CD4-positive, alpha-beta T cell treated with Interleukin-6 at 100 ng/mL for 8 hours (primary cell): Measurements from ENCODE around the gene TMEM247.

ENCODE experiments used
- DNase-seq: peaks from one replicate; pipeline ENCODE4 v3.0.0-alpha.2; 2020; ENCODE audit warnings: mixed read lengths, low spot score

Gene TMEM247

DNA sequence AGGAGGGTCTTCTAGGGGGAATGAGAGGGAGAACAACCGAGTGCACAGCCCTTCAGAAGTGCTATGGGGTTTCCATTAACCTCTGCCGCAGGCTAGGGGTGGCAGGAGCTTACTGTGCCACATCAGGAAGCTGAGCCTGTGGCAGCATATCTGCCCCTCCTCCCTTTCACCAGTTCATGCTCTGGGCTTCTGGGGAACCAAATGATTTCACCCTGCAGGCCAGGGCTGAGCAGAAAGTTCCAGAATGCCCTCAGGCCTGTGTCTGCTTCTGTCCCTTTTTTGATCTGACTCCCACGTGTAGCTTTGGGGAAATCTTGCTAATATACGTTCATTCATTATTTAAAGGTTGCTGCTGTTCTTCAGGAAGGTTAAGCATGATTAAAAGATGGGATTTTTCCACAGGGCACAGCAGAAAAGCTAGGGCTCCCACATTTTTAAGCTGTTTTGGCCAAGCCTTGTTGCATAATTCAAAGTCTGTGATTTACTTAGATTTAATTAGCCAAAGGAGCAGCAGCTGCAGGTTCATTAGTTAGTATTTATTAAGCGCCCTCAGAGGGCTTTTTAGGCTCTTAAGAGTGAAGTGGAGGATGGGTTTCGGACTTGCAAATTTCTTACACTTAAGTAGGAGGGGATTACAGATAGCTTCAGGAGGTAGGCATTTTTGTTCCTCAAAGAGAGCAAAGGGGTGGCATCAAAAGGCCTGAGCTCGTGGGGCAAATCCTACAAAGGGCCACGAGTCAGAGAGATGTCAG lies 10.2 kb downstream of the TMEM247 start:
- DNase-seq, result no peak

DNA sequence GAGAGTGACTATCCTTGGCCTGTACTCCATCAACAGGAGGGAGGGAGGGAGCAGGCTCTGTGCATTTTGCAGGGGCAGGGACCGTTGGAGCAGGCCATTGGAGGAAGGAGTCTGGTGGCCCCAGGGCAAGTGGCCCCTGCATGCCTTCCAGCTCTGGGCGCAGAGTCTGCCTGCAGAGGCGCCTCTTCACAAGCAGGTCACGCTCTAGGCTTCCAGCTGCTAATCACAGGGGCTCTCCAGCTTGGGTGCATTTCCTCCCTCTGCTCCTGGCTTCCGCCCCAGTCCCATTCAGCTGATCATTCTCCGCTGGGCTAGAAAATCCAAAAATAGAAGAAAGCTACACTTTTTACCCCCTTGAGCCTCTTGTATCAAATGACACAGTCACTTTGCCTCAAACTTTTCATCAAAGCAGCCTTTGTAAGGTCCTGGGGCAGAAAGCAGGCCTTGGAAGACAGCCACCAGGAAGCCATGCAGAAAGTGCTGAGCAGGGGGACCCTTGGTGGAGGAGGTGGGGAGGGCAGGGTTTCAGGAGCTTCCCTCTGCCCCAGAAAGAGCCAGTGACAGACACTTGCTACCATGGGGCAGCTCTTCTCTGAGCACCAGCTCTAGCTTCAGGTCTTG lies 11.3 kb downstream of the TMEM247 start:
- DNase-seq, result no peak

DNA sequence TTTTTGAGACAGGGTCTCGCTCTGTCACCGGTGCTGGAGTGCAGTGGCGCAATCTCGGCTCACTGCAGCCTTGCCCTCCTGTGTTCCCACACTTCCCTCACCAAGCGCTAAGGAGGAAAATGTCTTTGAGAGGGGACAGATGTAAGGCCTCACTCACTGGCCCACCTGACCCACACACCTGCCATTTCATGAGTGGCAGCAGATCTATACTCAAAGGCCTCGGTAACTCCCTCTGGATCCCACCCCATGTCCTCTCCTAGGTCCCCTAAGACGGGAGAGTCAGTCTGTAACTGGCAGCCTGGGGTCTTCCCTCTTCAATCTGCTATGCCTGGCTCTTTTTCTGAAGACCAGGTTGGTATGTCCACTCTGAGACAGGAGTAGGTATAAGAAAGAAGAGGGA lies 12.9 kb downstream of the TMEM247 start:
- no peak for DNase-seq

DNA sequence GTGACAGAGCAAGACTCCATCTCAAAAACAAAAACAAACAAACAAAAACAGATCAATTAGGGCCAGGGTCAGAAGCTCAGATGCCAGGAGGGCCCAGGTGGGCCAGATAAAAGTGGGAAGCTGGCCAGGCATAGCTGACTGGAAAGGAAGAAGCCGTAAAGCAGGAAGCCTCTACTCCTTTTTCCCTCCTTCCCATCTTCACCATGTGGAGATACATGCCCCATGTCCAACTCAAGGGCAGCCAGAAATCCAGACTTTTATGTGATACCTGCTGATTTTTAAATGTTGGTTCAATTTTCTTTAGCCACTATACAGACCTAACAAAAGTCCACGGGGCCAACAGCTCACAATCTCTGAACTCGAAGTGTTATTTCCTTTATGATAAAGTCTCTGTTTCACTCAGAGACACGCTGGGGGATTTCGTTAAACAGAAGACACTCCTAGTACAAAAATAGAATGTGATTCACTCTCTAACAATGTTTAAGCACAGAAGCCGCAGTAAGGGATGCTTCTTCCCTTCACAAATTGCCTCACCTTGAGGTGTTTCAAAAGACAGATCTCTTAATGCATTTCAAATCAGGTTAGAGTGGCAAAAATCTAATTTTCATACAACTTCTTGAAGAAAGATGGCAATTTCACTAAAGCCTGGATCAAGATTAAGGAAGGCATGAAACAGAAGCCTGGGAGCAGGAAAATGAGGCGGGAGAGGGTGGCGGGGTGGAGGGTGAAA lies 14.0 kb downstream of the TMEM247 start:
- DNase-seq, result no peak

DNA sequence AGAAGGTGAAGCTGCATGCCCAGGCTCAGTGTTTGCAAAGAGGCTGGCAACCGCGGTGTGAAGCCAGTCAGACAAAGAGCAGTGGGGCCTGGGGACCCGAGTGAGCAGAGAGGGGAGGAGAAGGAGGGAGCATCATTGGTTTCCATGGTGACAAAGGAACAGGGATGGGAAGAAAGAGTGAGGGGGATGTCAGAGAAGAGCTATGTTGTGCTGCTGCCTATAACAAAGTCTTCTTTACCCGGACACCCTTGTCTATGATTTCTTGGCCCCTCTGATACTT lies 14.5 kb downstream of the TMEM247 start:
- no peak for DNase-seq

DNA sequence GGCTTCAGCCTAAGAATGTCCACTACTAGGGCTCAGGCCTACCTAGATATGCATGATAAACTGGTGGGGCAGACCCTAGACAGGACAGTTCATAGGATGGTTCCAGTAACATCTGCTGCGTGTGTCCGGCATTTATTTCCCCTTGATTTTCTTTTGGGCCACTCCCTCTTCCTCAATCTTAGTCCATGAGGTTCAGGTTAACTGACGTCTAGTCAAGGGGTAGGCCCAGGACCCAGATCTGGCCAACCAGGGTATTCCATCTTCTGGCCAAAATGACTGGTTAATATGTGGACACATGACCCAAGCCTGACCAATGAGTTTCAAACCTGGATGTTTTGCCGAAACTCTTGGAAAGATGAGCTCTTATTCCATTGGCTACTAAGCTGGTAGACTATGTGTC lies 15.2 kb downstream of the TMEM247 start:
- DNase-seq, result no peak

DNA sequence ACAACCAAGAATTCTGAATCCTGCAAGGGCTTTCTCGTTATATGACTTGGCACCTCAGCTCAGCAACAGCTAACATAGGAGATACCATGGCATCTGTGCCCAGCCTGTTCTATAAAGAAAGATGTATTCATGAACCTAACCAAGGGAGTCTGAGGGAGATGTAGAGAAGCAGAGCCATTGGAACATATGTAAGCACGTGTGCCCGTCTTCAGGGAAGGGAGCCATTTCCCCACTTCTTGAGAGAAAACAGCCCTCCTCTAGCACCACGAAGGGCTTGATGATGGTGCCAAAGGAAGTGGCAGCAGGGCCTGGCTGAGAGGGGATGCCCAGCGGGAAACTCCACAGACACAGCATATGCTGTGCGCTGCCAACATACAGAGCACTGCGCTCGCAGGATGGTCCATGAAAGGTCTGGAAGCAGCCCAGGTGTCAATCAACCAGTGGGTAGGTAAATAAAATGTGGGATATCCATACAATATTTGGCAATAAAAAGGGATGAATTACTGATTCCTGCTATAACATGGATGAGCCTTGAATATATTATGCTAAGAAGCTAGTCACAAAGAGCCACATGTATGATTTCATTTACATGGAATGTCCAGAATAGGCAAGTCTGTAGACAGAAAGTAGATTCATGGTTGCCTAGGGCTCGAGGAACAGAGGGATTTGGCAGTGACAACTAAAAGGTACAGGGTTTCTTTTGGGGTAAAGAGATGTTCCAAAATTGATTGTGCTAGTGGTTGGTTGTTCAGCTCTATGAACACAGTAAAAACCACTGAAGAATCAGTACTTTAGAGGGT lies 16.1 kb downstream of the TMEM247 start:
- no peak for DNase-seq

DNA sequence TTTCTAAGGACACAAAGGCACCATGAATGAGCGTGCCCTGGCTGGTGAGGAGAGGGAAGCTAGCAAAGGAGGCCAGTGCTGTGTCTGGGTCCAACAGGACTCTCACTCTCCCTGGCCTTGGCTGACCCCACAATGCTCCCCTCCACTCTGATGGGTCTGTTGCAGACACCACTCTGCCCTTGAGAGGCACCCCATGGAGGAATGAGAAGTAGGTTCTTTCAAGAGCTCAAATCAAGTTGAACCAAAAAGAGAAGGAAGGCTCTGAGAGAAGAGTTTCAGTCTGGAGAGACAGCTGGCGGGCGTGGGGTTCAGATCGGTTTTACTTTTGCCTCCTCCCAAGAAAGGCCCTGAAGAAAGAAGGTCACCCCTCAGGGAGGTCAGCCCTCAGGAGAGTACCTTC lies 18.4 kb downstream of the TMEM247 start:
- DNase-seq, result no peak

DNA sequence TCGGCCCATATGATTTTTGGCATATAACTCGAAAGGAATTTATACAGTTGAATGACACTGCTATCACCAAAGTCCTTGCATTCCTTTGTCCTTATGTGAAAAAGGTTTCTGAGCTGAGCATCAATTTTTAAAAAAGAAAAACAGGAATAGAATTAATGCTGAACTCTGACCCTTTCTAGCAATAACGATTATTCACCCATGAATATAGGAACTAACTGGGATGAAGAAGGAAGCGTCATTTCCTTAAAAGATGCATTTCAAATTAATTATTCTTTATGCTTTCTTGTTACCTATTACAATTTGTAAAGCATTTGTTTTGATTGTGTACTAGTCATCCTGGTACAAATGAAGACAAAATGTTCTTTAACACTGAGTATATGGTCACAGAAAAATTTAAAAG lies 19.3 kb downstream of the TMEM247 start:
- no peak for DNase-seq

DNA sequence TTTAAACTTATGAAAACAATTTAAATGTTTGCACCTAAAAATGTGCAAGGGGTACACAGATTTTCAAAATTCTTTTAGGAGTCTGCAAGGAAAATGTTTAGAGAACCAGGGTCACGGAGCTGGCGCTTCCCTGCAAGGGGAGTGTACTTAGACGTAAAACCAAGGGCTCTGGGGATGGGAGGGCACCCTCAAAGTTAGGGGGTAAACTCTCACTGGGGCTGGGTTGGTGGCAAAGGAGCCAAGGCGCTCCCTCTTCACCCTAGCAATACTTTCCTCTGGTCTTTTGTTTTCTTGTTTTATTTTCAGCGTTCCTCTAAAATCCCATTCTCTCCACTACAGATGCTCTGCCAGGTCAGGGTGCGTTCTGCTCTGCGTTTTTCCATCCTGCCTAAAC lies 20.0 kb downstream of the TMEM247 start:
- no peak for DNase-seq

DNA sequence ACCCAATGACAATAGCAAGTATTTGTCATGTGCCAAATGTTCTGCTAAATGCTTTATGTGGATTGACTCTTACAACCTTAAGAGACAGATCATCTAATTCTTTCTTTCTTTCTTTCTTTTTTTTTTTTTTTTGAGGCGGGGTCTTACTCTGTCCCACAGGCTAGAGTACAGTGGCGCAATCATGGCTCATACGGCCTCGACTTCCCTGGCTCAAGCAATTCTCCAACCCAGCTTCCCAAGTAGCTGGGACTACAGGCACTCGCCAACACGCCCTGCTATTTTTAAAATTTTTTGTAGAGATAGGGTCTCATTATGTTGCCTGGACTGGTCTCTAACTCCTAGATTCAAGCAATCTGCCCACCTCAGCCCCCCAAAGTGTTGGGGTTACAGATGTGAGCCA lies 21.4 kb downstream of the TMEM247 start:
- DNase-seq, result no peak

DNA sequence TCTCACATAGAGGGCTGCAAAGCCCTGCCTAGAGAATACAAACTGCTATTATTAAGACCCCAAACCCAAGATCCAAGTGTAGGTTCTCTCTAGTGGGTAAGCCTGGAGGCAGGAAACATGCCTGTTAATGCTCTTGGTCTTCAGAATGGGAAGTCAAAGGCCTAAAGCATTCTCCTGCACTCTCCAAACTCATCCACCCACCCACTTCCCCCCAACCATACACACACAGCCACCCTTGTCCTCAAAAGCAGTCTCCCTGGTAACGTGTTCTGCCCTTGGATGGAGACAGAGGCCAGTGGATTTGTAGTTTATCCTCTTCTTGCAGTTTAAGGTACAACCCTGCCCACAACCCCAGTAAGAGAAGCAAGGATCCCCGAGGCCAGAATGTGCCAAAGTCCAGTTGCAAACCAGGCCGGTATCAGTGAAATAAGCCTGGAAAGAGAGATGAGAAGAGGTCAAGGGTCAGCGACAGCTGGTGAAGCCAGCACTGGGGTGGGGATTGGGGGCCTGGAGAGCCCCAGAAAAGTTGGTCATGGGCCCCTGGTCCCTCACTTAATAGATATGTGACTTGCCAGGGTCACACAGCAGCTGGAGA lies 23.0 kb downstream of the TMEM247 start:
- no peak for DNase-seq

DNA sequence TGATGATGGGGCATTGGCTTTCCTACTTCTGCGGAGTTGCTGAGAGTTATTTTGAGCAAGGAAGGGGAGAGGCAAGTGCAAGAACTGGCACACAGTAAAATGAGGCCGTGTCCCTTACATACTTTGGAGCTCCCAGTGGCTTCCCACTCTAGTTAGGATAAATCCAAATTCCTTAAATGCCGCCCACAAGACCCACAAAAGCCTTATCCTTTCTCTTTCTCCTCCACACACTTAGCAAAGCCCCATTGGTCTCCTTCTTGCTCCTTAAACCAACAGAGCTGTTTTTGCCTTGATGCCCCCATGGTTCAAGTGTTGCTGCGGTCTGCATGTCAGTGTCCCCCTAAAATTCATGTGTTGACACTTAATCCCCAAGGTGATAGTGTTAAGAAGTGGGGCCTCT lies 24.3 kb downstream of the TMEM247 start:
- no peak for DNase-seq

DNA sequence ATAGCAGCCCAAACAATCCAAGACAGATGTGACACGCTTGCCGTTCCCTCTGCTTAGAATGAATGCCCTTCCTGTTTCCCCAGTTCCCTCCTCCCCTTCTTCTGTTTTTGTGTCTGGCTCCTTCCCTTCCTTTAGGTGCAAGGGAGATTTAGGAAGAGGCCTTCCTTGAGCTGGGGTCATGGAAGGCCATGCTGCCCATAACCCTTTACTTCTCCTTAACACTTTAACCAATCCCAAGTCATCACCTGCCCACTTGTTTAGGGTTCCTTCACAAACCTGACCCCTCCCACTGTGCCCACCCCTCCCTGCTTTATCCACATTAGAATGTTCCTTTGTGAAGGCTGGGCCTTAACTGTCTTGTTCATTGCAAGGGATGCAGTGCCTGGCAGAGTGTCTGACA lies 24.9 kb downstream of the TMEM247 start:
- DNase-seq, result no peak

DNA sequence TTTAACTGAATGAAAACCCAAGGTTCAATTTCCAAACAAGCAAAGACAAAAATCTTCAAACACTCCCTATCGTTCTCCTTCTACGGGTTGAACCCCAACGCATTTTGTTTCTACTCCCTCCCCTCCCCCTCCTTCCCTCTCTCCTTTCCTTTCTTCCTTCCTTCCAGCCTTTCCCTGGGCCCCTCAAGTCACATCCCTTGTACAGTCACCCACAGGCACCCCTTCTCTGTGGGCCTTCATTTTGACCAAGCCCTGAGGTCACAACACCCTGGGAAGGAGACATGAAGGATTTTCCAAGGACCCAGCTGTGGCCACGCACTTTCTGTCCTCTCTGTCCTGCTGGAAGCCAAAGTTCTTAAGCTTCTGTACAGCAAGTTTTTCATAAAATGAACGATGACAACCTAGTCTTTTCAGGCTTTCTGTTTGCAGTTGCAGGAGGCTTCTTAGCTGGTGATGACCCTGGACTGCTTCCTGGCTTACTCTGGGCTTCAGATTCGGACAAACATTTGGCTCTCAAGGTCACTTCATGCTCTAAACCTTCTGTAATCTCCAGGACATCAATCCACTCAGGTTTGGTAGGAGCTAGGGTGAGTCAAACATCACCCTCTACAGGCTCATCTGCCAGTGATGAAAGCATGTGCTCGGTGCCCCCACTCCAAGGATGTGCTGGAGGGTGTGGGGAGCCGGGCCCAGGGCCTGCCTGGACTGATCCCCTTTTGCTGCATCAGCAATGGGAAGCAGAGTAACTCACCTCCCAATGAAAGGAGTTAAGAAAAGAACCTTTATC lies 25.5 kb downstream of the TMEM247 start:
- DNase-seq, result no peak

DNA sequence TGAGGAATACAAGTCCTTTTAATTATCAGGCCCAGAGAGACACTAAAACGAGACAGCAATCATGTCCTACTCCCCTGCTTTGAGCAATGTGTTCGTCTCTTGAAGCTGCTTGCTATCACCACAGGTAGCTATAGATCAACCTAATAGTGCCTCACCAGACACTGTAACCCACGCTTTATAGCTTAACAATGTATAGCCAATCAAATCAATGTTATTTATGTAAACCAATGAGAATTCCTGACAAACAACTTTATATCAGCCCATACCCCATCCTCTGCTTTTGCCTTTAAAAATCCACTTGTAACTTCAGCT lies 26.1 kb downstream of the TMEM247 start:
- no peak for DNase-seq

DNA sequence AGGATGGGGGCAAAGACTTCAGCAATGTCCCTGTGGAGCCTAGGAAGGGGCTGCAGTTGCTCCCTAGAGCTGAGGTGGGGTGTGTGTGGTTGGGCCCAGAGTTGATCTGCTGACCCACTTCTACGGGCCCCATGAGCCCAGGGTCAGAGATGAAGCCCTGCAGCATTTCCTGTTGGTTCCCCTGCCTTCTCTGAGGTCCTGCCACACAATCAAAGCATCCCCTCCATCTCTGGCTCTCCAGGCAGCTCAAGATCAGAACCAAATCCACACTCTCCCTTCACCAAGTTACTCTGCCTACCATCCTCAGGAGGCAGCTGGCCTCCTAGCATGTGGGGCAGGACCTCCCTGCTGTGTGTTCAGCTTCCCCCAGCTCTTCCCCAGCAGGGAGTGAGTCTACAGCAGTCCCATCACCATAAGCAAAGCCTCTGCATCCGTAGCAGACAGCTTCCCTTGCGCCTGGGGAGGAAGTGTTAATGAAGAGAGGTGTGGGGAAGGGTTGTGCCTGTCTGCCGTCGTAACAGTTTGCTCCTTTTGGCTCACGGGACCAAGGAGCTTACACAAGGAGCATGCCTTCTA lies 26.9 kb downstream of the TMEM247 start:
- DNase-seq, result no peak

DNA sequence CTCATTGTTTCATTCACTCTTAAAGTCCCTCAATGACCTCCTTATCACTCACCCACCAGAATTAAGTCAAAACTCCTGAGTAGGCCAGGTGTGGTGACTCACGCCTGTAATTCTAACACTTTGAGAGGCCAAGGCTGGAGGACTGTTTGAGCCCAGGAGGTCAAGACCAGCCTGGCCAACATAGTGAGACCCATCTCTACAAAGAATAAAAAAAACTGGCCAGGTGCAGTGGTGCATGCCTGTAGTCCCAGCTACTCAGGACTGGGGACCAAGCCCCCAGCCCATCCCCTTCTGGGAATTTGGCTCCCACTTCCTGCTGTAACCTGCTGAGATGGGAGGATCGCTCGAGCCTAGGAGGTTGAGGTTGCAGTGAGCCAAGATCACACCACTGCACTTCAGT lies 28.9 kb downstream of the TMEM247 start:
- DNase-seq, result no peak

DNA sequence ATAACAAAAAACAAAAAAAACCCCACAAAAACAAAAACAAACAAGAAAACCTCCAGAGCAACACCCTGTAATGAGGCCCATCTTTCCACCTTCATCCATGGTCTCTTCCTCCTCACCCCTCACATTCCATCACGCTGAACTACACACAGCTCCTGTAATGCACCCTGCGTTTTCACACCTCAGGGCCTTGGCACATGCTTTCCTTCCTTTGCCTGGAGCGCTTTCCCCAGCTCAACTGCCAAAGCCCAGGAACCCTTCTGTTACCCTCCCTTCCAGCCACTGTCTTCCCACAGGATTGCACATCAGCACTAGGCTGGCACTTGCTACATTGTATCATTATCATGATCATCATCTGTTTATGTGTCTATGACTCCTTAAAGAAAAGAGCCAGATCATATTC lies 29.4 kb downstream of the TMEM247 start:
- DNase-seq, result no peak

DNA sequence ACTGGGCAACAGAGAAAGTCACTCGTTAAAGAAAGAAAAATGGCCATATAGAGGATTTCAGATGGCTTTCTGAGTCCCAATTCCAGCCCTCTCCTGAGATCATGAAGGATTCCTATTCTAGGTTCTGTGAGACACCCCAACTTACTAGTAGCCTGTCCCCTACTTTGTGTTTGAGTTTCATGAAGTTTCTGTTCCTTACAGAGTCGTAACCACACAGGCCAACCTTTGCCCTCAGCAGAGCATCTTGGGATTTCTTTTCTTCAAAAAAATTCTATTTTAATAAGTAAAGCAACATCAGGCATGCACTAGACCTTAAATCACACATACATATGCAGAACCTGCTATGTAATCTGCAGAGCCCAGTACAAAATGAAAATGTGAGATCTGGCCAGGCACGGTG lies 30.4 kb downstream of the TMEM247 start:
- DNase-seq, result no peak

DNA sequence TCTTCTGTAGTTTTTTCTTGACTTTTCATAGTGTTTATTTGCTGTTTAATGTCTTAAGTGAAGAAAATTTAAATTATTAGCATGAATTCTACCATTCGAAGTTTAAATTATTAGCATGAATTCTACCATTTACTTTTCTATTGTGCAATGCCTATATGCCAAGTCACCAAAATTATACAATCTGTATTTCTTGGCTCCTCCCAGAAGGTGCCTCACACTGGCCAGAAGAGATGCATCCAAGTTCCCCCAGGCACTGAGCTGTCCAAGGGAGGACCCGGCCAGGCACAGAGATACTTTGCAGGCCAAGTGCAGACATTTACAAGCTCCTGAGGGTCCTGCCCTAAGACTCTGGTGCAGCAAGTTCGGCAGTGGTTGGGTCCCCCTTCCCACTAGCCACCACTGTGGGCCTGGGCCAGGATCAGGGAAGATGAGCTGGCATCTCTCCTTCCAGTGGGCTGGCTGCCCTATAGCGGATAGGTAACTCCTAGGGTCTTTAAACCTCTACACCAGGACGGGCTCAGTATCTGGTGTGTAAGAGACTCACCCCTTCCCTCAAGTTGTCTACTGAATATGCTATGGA lies 31.3 kb downstream of the TMEM247 start:
- DNase-seq, result no peak
